MM.1S (cell line): ENCODE measurements around the gene CCDC148.
A peak's percentile ranks its signal among the peaks of the same experiment; 100 is the strongest.
"Not testable (repeated sequence)": the region's sequence is repeated elsewhere in the genome, so short reads cannot be mapped to it uniquely, and the experiment has no call there.

Experiments used
- DNase-seq: peaks from one replicate; pipeline ENCODE4 v3.0.0-alpha.2; 2015
- H2AFZ ChIP-seq: fragments of 300-600 bp; sonication (generic); 2 replicates; pipeline ENCODE4 v1.6.0; 2016; ENCODE audit warnings: antibody characterized with exemption, low read length
- H3F3A ChIP-seq: fragments of 300-600 bp; sonication (generic); 2 replicates; pipeline ENCODE4 v1.6.1; 2016; ENCODE audit warnings: mild to moderate bottlenecking, antibody characterized with exemption, low read length, moderate library complexity, mixed read lengths; ENCODE audit not compliant: insufficient read depth
- H3K27ac ChIP-seq: fragments of 300-600 bp; sonication (generic); 2 replicates; pipeline ENCODE4 v1.5.1; 2016; ENCODE audit warnings: mild to moderate bottlenecking, low read length
- H3K27me3 ChIP-seq: fragments of 300-600 bp; sonication (generic); replicated peaks from 2 replicates; pipeline ENCODE4 v1.6.0; 2016; ENCODE audit warnings: low read length; ENCODE audit not compliant: insufficient read depth
- H3K36me3 ChIP-seq: fragments of 300-600 bp; sonication (generic); replicated peaks from 2 replicates; pipeline ENCODE4 v1.6.1; 2016; ENCODE audit warnings: mild to moderate bottlenecking, low read length, mixed read lengths; ENCODE audit not compliant: insufficient read depth
- H3K4me1 ChIP-seq: fragments of 300-600 bp; sonication (generic); 2 replicates; pipeline ENCODE4 v1.6.1; 2016; ENCODE audit warnings: low read length, mixed read lengths
- H3K4me2 ChIP-seq: fragments of 300-600 bp; sonication (generic); 2 replicates; pipeline ENCODE4 v1.6.0; 2016; ENCODE audit warnings: low read depth, low read length
- H3K4me3 ChIP-seq: fragments of 300-600 bp; sonication (generic); 2 replicates; pipeline ENCODE4 v1.5.1; 2016; ENCODE audit warnings: low read length, mixed read lengths
- H3K79me2 ChIP-seq: fragments of 300-600 bp; sonication (generic); 2 replicates; pipeline ENCODE4 v1.6.1; 2016; ENCODE audit warnings: mixed run types, low read length, mixed read lengths
- H3K9ac ChIP-seq: fragments of 300-600 bp; sonication (generic); 2 replicates; pipeline ENCODE4 v1.6.1; 2016; ENCODE audit warnings: low read length, mixed read lengths
- H3K9me2 ChIP-seq: fragments of 300-600 bp; sonication (generic); replicated peaks from 2 replicates; pipeline ENCODE4 v1.6.1; 2016; ENCODE audit warnings: mild to moderate bottlenecking, low read length, mixed read lengths; ENCODE audit not compliant: insufficient read depth
- H3K9me3 ChIP-seq: fragments of 300-600 bp; sonication (generic); replicated peaks from 2 replicates; pipeline ENCODE4 v1.6.1; 2016; ENCODE audit warnings: mild to moderate bottlenecking, low read length, mixed read lengths; ENCODE audit not compliant: insufficient read depth
- H4K20me1 ChIP-seq: fragments of 300-600 bp; sonication (generic); 2 replicates; pipeline ENCODE4 v1.6.1; 2016; ENCODE audit warnings: mild to moderate bottlenecking, low read length, moderate library complexity, mixed read lengths; ENCODE audit not compliant: insufficient read depth
- CTCF ChIP-seq: fragments of 300-600 bp; sonication (generic); IDR thresholded peaks from 2 replicates; pipeline ENCODE4 v1.5.1; 2016; ENCODE audit warnings: antibody characterized with exemption, low read length, mixed read lengths
- EZH2 ChIP-seq: fragments of 300-600 bp; sonication (generic); optimal IDR thresholded peaks from 2 replicates; pipeline ENCODE3; 2017; ENCODE audit warnings: low read depth, mild to moderate bottlenecking, antibody characterized with exemption, low read length, mixed read lengths
- EZH2phosphoT487 ChIP-seq: fragments of 300-600 bp; sonication (generic); IDR thresholded peaks from 2 replicates; pipeline ENCODE4 v1.6.1; 2018; ENCODE audit warnings: antibody characterized with exemption, low read length

Gene CCDC148

GRCh38 chr2:158457092-158457825, 706 bp upstream of the CCDC148 start:
- peaks cover 18% of the 10 kb centered on the region for H3K4me1 ChIP-seq
- H3K4me3 ChIP-seq = peak overlapping the region; percentile 84
- no peaks in the 10 kb centered on the region for H3K9me3 ChIP-seq
- no peaks in the 10 kb centered on the region for H3K27me3 ChIP-seq
- H3K36me3 ChIP-seq = no peaks in the 10 kb centered on the region
- peak overlapping the region; percentile 77 for H3K9ac ChIP-seq
- peak; percentile 69 for DNase-seq
- no peaks in the 10 kb centered on the region for H3K9me2 ChIP-seq
- TF ChIP-seq CTCF (no peak), EZH2phosphoT487 (no peak), EZH2 (no peak)
- peaks cover 15% of the 10 kb centered on the region for H3F3A ChIP-seq
- H3K4me2 ChIP-seq = peak overlapping the region; percentile 65; the same call in 1 of the 2 replicates
- peaks cover 49% of the 10 kb centered on the region for H3K79me2 ChIP-seq
- H2AFZ ChIP-seq = peak overlapping the region; percentile 73
- no peaks in the 10 kb centered on the region for H4K20me1 ChIP-seq
- peak overlapping the region; percentile 79 for H3K27ac ChIP-seq

DNA sequence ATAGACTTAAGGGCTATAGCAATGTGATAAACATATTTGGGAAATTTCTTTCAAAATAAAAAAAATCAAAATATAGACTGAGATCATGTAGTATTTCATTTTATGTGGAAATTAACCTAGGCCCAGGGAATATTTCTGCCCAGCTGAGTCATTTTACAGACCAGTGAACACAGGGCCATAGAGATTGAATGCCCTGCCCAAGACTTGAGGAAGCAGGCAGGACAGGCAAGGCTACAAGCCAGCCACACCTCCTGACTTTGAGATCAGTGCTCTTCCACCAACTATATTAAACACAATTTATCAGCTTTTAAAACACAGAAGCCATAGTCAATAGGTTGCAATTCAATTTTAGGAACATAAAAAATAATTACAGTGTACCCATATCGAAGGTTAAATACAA, 12.9 kb downstream of the CCDC148 start:
- H3K4me3 ChIP-seq = no peak overlapping the region
- H3K27ac ChIP-seq = no peak overlapping the region
- DNase-seq = no peak
- H2AFZ ChIP-seq = no peak overlapping the region
- no peak overlapping the region for H3K4me2 ChIP-seq
- H3K79me2 ChIP-seq = no peaks in the 10 kb centered on the region
- H3K9ac ChIP-seq = no peak overlapping the region
- H3K9me2 ChIP-seq = no peaks in the 10 kb centered on the region
- H3K9me3 ChIP-seq = no peaks in the 10 kb centered on the region
- TF ChIP-seq CTCF = no peak
- TF ChIP-seq EZH2phosphoT487 = no peak
- no peak for TF ChIP-seq EZH2
- H3K4me1 ChIP-seq = no peaks in the 10 kb centered on the region
- no peaks in the 10 kb centered on the region for H3F3A ChIP-seq
- no peaks in the 10 kb centered on the region for H4K20me1 ChIP-seq
- no peaks in the 10 kb centered on the region for H3K36me3 ChIP-seq
- no peaks in the 10 kb centered on the region for H3K27me3 ChIP-seq

GRCh38 chr2:158439062-158439461, 17.5 kb downstream of the CCDC148 start:
- H3F3A ChIP-seq, H3K4me1 ChIP-seq, H3K79me2 ChIP-seq, H3K9me2 ChIP-seq, DNase-seq, H3K9me3 ChIP-seq, H3K27ac ChIP-seq, H3K4me3 ChIP-seq, H2AFZ ChIP-seq, H3K36me3 ChIP-seq, H4K20me1 ChIP-seq, H3K4me2 ChIP-seq, H3K9ac ChIP-seq, H3K27me3 ChIP-seq: not testable (repeated sequence)

DNA sequence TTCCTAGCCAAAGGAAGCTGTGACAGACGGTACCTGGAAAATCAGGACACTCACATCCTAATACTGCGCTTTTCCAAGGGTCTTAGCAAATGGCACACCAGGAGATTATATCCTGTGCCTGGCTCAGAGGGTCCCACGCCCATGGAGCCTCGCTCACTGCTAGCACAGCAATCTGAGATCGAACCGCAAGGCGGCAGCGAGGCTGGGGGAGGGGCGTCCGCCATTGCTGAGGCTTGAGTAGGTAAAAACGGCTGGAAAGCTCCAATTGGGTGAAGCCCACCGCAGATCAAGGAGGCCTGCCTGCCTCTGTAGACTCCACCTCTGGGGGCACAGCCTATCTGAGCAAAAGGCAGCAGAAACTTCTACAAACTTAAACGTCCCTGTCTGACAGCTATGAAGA, 22.8 kb downstream of the CCDC148 start:
- H3K9ac ChIP-seq, H3K4me2 ChIP-seq, H3K27me3 ChIP-seq, DNase-seq, H3K4me1 ChIP-seq, H3K9me3 ChIP-seq, H3K4me3 ChIP-seq, H2AFZ ChIP-seq, H3K36me3 ChIP-seq, H3K79me2 ChIP-seq, H3F3A ChIP-seq, H4K20me1 ChIP-seq, H3K9me2 ChIP-seq, H3K27ac ChIP-seq: not testable (repeated sequence)
